ENCODE results near the gene NATD1. TPM values are rescaled to one million over a fixed set of nuclear protein-coding genes. Genes with fewer than 3 reads are reported as not detected.

The NATD1 gene
- total and polyA plus RNA-seq, 2 experiments from 2014 or later, result 3.6 to 5.0 TPM

DNA sequence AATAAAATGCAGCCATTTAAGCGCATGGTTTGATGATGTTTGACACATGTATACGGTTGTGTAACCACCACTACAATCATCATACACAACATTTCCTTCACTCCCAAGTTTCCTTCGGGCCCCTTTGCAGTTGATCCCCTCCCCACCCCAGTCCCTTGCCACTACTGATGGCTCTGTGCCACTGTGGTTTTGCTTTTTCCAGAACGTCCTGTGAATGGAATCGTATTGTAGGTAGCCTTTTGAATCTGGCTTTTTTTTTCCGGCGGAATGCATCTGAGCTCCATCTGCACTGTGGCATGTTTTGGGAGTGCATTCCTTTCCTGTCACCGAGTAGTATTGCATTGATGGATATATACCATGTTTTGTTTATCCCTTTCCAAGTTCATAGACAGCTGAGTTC is 16.2 kb upstream of the NATD1 start:
- 55 to 59% methylated on average over 8 of the region's 8 CpGs for WGBS, 2 experiments (ENCODE audit: low coverage in 1 of 2, low lambda C conversion rate in 2 of 2, missing lambda C conversion rate in 2 of 2)
- no peaks in the 10 kb centered on the region for H4K20me1 ChIP-seq (ENCODE audit: insufficient read depth)
- H3K9ac ChIP-seq, result no peak overlapping the region
- no peak for TF ChIP-seq EZH2phosphoT487 (IDR thresholded peaks at IDR 0.05; ENCODE audit: insufficient read depth, low read depth)
- TF ChIP-seq EZH2 (IDR thresholded peaks at IDR 0.05; ENCODE audit: insufficient read depth, poor library complexity, severe bottlenecking), result no peak
- H3K36me3 ChIP-seq (ENCODE audit: low read depth), result no peaks in the 10 kb centered on the region
- no peak for DNase-seq
- no peak overlapping the region for H2AFZ ChIP-seq
- H3K79me2 ChIP-seq (ENCODE audit: insufficient read depth), result no peaks in the 10 kb centered on the region
- H3K27me3 ChIP-seq (replicated peaks; ENCODE audit: insufficient read depth), result no peaks in the 10 kb centered on the region
- H3K9me2 ChIP-seq (ENCODE audit: insufficient read depth), result no peaks in the 10 kb centered on the region
- no peak overlapping the region for H3K4me3 ChIP-seq
- no peak overlapping the region for H3K4me2 ChIP-seq (ENCODE audit: unreplicated experiment)
- no peaks in the 10 kb centered on the region for H3K4me1 ChIP-seq (ENCODE audit: insufficient read depth)
- in situ Hi-C loops (cut with MboI), result loop anchor here (10.0 kb wide), 1 partner anchor 145 kb away; the partner anchor contains the start of gene DHRS7B
- H3K9me3 ChIP-seq (ENCODE audit: low read depth), result no peaks in the 10 kb centered on the region
- H3F3A ChIP-seq (ENCODE audit: insufficient read depth), result no peaks in the 10 kb centered on the region
- no peak overlapping the region for H3K27ac ChIP-seq

DNA sequence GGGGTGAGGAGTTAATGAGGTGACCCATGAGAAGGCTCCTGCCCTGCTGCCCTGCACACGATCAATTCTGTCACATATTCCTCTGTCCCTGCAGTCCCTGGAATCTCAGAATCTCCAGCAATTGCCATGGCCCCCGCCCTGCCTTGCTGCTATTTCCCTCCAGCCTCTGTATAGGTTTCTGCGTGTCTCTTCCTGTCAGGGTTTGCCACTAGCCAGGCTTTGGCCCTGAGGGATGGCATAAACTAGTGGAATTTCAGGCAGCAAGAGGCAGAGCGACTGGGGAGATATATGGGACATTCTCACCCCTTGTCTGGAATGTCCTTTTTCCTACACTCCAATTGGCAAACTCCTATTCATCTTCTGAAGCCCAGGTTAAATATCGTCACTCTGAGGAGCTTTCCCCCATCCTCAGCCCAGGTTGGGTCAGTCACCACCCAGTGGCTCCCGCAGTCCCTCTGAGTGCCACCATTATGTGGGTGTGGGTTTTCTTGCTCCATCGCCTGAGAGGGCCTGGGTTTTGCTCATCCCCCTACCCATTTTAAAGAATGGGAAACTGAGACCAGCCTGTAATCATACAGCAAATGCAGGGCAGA is 15.5 kb upstream of the NATD1 start:
- Histone ChIP-seq H3K9ac (no peak overlapping the region), H3K27ac (no peak overlapping the region), H3K9me3 (ENCODE audit: low read depth) (no peaks in the 10 kb centered on the region), H3K4me2 (ENCODE audit: unreplicated experiment) (no peak overlapping the region), H3F3A (ENCODE audit: insufficient read depth) (peaks cover 2% of the 10 kb centered on the region; the same call in 1 of the 2 replicates), H3K27me3 (replicated peaks; ENCODE audit: insufficient read depth) (no peaks in the 10 kb centered on the region), H3K4me3 (no peak overlapping the region), H3K36me3 (ENCODE audit: low read depth) (no peaks in the 10 kb centered on the region), H3K79me2 (ENCODE audit: insufficient read depth) (no peaks in the 10 kb centered on the region), H4K20me1 (ENCODE audit: insufficient read depth) (no peaks in the 10 kb centered on the region), H3K4me1 (ENCODE audit: insufficient read depth) (no peaks in the 10 kb centered on the region), H2AFZ (no peak overlapping the region), H3K9me2 (ENCODE audit: insufficient read depth) (no peaks in the 10 kb centered on the region)
- TF ChIP-seq EZH2phosphoT487 (IDR thresholded peaks at IDR 0.05; ENCODE audit: insufficient read depth, low read depth), result no peak
- TF ChIP-seq EZH2 (IDR thresholded peaks at IDR 0.05; ENCODE audit: insufficient read depth, poor library complexity, severe bottlenecking), result no peak
- in situ Hi-C loops (cut with MboI), result loop anchor here (10.0 kb wide), 1 partner anchor 144 kb away; the partner anchor contains the start of gene DHRS7B
- WGBS, 2 experiments (ENCODE audit: low coverage in 1 of 2, low lambda C conversion rate in 2 of 2, missing lambda C conversion rate in 2 of 2), result 75 to 79% methylated on average over 7 of the region's 7 CpGs
- no peak for DNase-seq

DNA sequence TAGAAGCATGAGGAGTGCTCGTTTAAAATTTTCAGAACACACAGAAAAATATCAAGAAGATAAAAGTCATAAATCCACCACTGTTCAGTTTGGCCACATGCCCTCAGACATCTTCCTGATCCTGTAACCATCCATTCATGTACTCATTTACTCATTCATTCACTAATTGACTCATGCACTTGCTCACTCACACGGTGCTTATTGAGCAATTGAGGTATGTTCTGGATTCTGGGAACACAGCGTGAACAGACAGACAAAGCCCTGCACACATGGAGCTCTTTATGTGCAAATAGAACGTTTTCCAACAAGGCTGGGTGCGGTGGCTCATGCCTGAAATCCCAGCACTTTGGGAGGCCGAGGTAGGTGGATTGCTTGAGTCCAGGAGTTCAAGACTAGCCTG is 10.2 kb upstream of the NATD1 start:
- no peak overlapping the region for H3K4me3 ChIP-seq
- H4K20me1 ChIP-seq (ENCODE audit: insufficient read depth), result no peaks in the 10 kb centered on the region
- no peaks in the 10 kb centered on the region for H3K9me3 ChIP-seq (ENCODE audit: low read depth)
- H3K4me1 ChIP-seq (ENCODE audit: insufficient read depth), result no peaks in the 10 kb centered on the region
- no peaks in the 10 kb centered on the region for H3K27me3 ChIP-seq (replicated peaks; ENCODE audit: insufficient read depth)
- DNase-seq, result peak; percentile 90
- H2AFZ ChIP-seq, result no peak overlapping the region
- H3K9me2 ChIP-seq (ENCODE audit: insufficient read depth), result no peaks in the 10 kb centered on the region
- H3K79me2 ChIP-seq (ENCODE audit: insufficient read depth), result no peaks in the 10 kb centered on the region
- in situ Hi-C loops (cut with MboI), result loop anchor here (10.0 kb wide), 1 partner anchor 139 kb away; the partner anchor contains the start of gene DHRS7B
- peaks cover 9% of the 10 kb centered on the region; the same call in 1 of the 2 replicates for H3F3A ChIP-seq (ENCODE audit: insufficient read depth)
- no peak for TF ChIP-seq EZH2phosphoT487 (IDR thresholded peaks at IDR 0.05; ENCODE audit: insufficient read depth, low read depth)
- no peak for TF ChIP-seq EZH2 (IDR thresholded peaks at IDR 0.05; ENCODE audit: insufficient read depth, poor library complexity, severe bottlenecking)
- H3K27ac ChIP-seq, result peak overlapping the region; percentile 46; the same call in 1 of the 2 replicates
- WGBS, 2 experiments (ENCODE audit: low coverage in 1 of 2, low lambda C conversion rate in 2 of 2, missing lambda C conversion rate in 2 of 2), result 13 to 17% methylated on average over 6 of the region's 6 CpGs
- H3K36me3 ChIP-seq (ENCODE audit: low read depth), result no peaks in the 10 kb centered on the region
- H3K9ac ChIP-seq, result no peak overlapping the region
- no peak overlapping the region for H3K4me2 ChIP-seq (ENCODE audit: unreplicated experiment)

DNA sequence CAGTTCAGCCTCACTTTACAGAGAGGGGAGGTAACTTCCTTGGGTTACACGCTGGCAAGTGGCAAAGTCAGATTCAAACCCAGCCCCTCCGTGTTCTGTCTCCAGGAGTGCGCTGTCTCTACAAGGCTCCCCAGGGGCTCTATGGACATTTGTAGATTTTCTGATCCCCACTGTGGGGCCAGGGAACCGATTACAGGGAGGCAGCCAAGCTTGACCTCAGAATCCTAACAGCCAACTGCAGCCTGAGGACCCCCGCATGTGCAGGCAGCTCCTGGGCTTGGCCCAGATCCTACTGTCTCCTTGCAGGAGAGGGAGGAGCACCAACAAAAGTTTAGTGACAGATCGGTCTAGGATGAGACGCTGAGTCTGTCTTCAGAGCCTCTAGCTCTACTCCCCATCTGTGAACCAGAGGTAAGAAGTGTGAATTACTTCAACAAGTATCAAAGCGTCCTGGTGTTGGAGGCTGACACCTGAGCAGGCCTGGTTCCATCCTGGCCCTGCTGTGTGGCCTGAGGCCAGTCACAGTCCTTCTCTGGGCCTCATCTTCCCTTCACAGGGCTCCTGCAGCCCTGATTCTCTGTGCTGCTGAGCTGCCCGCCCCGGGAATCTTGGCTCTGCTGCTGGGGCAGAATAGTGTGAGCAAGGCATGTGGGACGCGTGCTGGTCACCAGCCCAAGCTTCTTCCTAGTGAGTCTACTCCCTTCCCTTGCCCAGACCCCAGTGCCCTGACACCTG is 9.2 kb upstream of the NATD1 start:
- Histone ChIP-seq H2AFZ (no peak overlapping the region), H3K4me2 (ENCODE audit: unreplicated experiment) (no peak overlapping the region), H3K9me3 (ENCODE audit: low read depth) (no peaks in the 10 kb centered on the region), H3K9ac (no peak overlapping the region), H3K79me2 (ENCODE audit: insufficient read depth) (no peaks in the 10 kb centered on the region), H3K36me3 (ENCODE audit: low read depth) (no peaks in the 10 kb centered on the region), H3K9me2 (ENCODE audit: insufficient read depth) (no peaks in the 10 kb centered on the region), H4K20me1 (ENCODE audit: insufficient read depth) (no peaks in the 10 kb centered on the region), H3F3A (ENCODE audit: insufficient read depth) (peaks cover 9% of the 10 kb centered on the region; the same call in 1 of the 2 replicates), H3K27ac (no peak overlapping the region), H3K4me3 (no peak overlapping the region), H3K4me1 (ENCODE audit: insufficient read depth) (no peaks in the 10 kb centered on the region), H3K27me3 (replicated peaks; ENCODE audit: insufficient read depth) (no peaks in the 10 kb centered on the region)
- WGBS, 2 experiments (ENCODE audit: low coverage in 1 of 2, low lambda C conversion rate in 2 of 2, missing lambda C conversion rate in 2 of 2), result 69 to 72% methylated on average over 12 of the region's 12 CpGs
- TF ChIP-seq EZH2 (IDR thresholded peaks at IDR 0.05; ENCODE audit: insufficient read depth, poor library complexity, severe bottlenecking), result no peak
- TF ChIP-seq EZH2phosphoT487 (IDR thresholded peaks at IDR 0.05; ENCODE audit: insufficient read depth, low read depth), result no peak
- no peak for DNase-seq
- in situ Hi-C loops (cut with MboI), result loop anchor here (10.0 kb wide), 1 partner anchor 138 kb away; the partner anchor contains the start of gene DHRS7B
